Spleen (tissue), 11 donors: ENCODE data around the gene KLHL25. TPM values are rescaled to one million over a fixed set of nuclear protein-coding genes. Genes with fewer than 3 reads are reported as not detected.

ENCODE experiments used
- DNase-seq: peaks from one replicate; pipeline ENCODE4 v3.0.0-alpha.2; 2020
- H3K27ac ChIP-seq, 8 donors: fragments of 200-600 bp; sonication (generic) in 7 of 8; 1 replicate in 4 of 8; 2 replicates in 4 of 8; pipeline versions ENCODE4 v1.5.0 to v1.8.0; 2016 to 2021; ENCODE audit warnings: inconsistent platforms in 4 of 8, mild to moderate bottlenecking in 4 of 8, moderate library complexity in 1 of 8
- H3K27me3 ChIP-seq, 7 donors: fragments of 200-600 bp; sonication (generic) in 6 of 7; replicated peaks in 1 of 7; 1 replicate in 4 of 7; 2 replicates in 3 of 7; pipeline versions ENCODE4 v1.5.0 to v1.8.0; 2016 to 2021; ENCODE audit warnings: inconsistent platforms in 3 of 7, mild to moderate bottlenecking in 1 of 7
- H3K36me3 ChIP-seq, 6 donors: fragments of 200-600 bp; sonication (generic) in 5 of 6; 1 replicate in 4 of 6; 2 replicates in 2 of 6; pipeline versions ENCODE4 v1.5.0 to v1.8.0; 2016 to 2021; ENCODE audit warnings: inconsistent platforms in 2 of 6
- H3K4me1 ChIP-seq, 6 donors: fragments of 200-600 bp; sonication (generic) in 5 of 6; 1 replicate in 3 of 6; 2 replicates in 3 of 6; pipeline versions ENCODE4 v1.5.0 to v1.8.0; 2016 to 2021; ENCODE audit warnings: inconsistent platforms in 3 of 6
- H3K4me3 ChIP-seq, 8 donors: fragments of 200-600 bp; sonication (generic) in 7 of 8; 1 replicate in 4 of 8; 2 replicates in 4 of 8; pipeline versions ENCODE4 v1.5.0 to v1.8.0; 2016 to 2021; ENCODE audit warnings: inconsistent platforms in 4 of 8, mild to moderate bottlenecking in 4 of 8, moderate library complexity in 2 of 8
- H3K9me3 ChIP-seq, 8 donors: fragments of 200-600 bp; sonication (generic) in 7 of 8; 1 replicate in 4 of 8; 2 replicates in 4 of 8; pipeline versions ENCODE4 v1.5.0 to v1.8.0; 2016 to 2021; ENCODE audit warnings: inconsistent platforms in 4 of 8
- CTCF ChIP-seq, 11 experiments: fragments of 200-600 bp in 7 of 11; fragments of 450-650 bp in 4 of 11; sonication (generic) in 4 of 11; IDR thresholded peaks in 8 of 11; conservative IDR thresholded peaks in 3 of 11; 1 replicate in 7 of 11; 2 replicates in 4 of 11; pipeline versions ENCODE4 v1.4.0 to v1.8.0; 2016 to 2021; ENCODE audit warnings: antibody characterized with exemption in 11 of 11, inconsistent platforms in 4 of 11, mild to moderate bottlenecking in 1 of 11
- POLR2A ChIP-seq, 3 donors: fragments of 450-650 bp; IDR thresholded peaks; one replicate each; pipeline ENCODE4 v1.5.1; 2017; ENCODE audit warnings: antibody characterized with exemption in 3 of 3, mild to moderate bottlenecking in 1 of 3
- POLR2AphosphoS5 ChIP-seq, 3 donors: sonication (generic); formaldehyde crosslinking; IDR thresholded peaks; one replicate each; pipeline ENCODE4 v1.5.1; 2017; ENCODE audit warnings: antibody characterized with exemption in 3 of 3
- WGBS, 5 donors: extraction: QIAGEN DNeasy Blood & Tissue Kit in 3 of 5; methylation state at CpG; one replicate each; pipeline versions ENCODE4 v1.1.5 to v1.1.7; 2013 to 2018; 5-methylcytosine and 5-hydroxymethylcytosine counted together
- intact Hi-C: fragments of 100-400 bp; cut with DNase I; formaldehyde crosslinking; loops from one replicate; pipeline ENCODE4 v1.15.0; 2023; ENCODE audit warnings: low total_unique reads
- polyA plus RNA-seq, 3 donors: library from polyadenylated mRNA; stranded (reverse); fragments of 200-250 nt; gene quantifications; one replicate each; pipeline ENCODE4 v1.2.1, GENCODE V29; 2013
- total RNA-seq, 7 donors: library from RNA; depleted of rRNA in 3 of 7; stranded (reverse); fragments of >200 nt in 3 of 7; fragmentation: NEBNext Ultra II Directional in 4 of 7; extraction: Animal tissue kit (Norgen Biotek cat#: 25700) in 4 of 7; gene quantifications; one replicate each; pipeline versions ENCODE4 v1.1.0 to v1.2.1, GENCODE V29; 2016 to 2021
- donor health status: healthy with polysubstance abuse.
- donor health status: DM: no; HTN: no; CAD: no; lungs with moderate emphysema.
- donor health status: DM: no; HTN: no; CAD: no.
- donor health status: Bipolar disorder and iron deficiency.
- donor health status: healthy.
- donor health status: DM: no; HTN: no; CAD: no.
- donor health status: DM: yes; HTN: yes; CAD: no.

Gene KLHL25
- total and polyA plus RNA-seq, 10 donors: 1.00 to 4.6 (median 3.1) TPM

- WGBS, 5 donors: 86 to 94% (median 91%) methylated on average over 7 to 9 of the region's 9 CpGs
- peaks cover 0 to 29% (median 2%) of the 10 kb centered on the region in 6 donors for H3K36me3 ChIP-seq
- no peak overlapping the region for H3K27ac ChIP-seq
- intact Hi-C loops: no loop called here
- H3K9me3 ChIP-seq: no peaks in the 10 kb centered on the region
- H3K4me3 ChIP-seq: no peak overlapping the region
- H3K4me1 ChIP-seq: peaks cover 0 to 10% (median 2%) of the 10 kb centered on the region in 6 donors
- no peak for TF ChIP-seq POLR2A (IDR thresholded peaks at IDR 0.05)
- TF ChIP-seq POLR2AphosphoS5 (IDR thresholded peaks at IDR 0.05): no peak
- no peak for TF ChIP-seq CTCF (IDR thresholded peaks at IDR 0.05 in 8 of 11, conservative IDR thresholded peaks at IDR 0.05 in 3 of 11)
- peak; percentile 51 for DNase-seq
- no peaks in the 10 kb centered on the region for H3K27me3 ChIP-seq
Observed at GRCh38 chr15:85756411-85757072, 38.2 kb downstream of the KLHL25 start.

- peak; percentile 17 for DNase-seq
- TF ChIP-seq CTCF (IDR thresholded peaks at IDR 0.05 in 8 of 11, conservative IDR thresholded peaks at IDR 0.05 in 3 of 11) (no peak), POLR2A (IDR thresholded peaks at IDR 0.05) (no peak), POLR2AphosphoS5 (IDR thresholded peaks at IDR 0.05) (no peak)
- whole genome bisulfite sequencing, 5 donors: 85 to 98% (median 94%) methylated on average over 2 to 4 of the region's 4 CpGs
- no peak overlapping the region for H3K4me3 ChIP-seq
- no peak overlapping the region for H3K27ac ChIP-seq
- peaks cover 0 to 29% (median 2%) of the 10 kb centered on the region in 6 donors for H3K36me3 ChIP-seq
- H3K27me3 ChIP-seq: no peaks in the 10 kb centered on the region
- intact Hi-C loops: no loop called here
- H3K9me3 ChIP-seq: no peaks in the 10 kb centered on the region
- peaks cover 0 to 16% (median 5%) of the 10 kb centered on the region in 6 donors for H3K4me1 ChIP-seq
Observed at GRCh38 chr15:85755942-85756341, 38.8 kb downstream of the KLHL25 start.

DNA sequence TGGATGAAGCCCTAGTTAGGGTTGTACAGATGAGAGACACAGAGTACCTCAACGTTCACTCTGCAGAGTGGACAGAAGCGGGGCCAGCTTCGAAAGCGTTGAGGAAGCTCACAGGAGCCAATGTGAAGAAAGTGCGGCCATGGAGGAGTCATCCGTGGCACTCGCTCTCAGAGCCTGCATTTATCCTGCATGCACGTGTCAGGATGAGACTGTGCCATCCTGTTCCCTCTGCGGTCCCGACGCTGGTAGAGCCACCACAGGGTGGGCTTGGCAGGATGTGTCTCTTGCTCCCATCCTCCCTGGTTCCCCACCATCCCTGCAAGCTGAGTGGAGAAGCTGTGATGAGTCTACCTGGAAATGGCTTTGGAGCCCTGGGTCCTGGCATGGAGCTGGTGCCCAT lies 39.3 kb downstream of the KLHL25 start:
- Histone ChIP-seq H3K4me1 (peaks cover 0 to 21% (median 7%) of the 10 kb centered on the region in 6 donors), H3K9me3 (no peaks in the 10 kb centered on the region), H3K4me3 (no peak overlapping the region), H3K27me3 (no peaks in the 10 kb centered on the region), H3K27ac (no peak overlapping the region), H3K36me3 (peaks cover 0 to 27% (median under 1%) of the 10 kb centered on the region in 6 donors)
- TF ChIP-seq POLR2AphosphoS5 (IDR thresholded peaks at IDR 0.05) (no peak), POLR2A (IDR thresholded peaks at IDR 0.05) (no peak), CTCF (IDR thresholded peaks at IDR 0.05 in 8 of 11, conservative IDR thresholded peaks at IDR 0.05 in 3 of 11) (no peak)
- peak; percentile 59 for DNase-seq
- 93 to 97% (median 95%) methylated on average over 11 of the region's 11 CpGs for WGBS, 5 donors
- intact Hi-C loops: no loop called here

- Histone ChIP-seq H3K27me3 (no peaks in the 10 kb centered on the region), H3K4me3 (no peak overlapping the region), H3K36me3 (peaks cover 0 to 22% (median 0%) of the 10 kb centered on the region in 6 donors), H3K9me3 (no peaks in the 10 kb centered on the region), H3K27ac (no peak overlapping the region), H3K4me1 (peaks cover 0 to 26% (median 7%) of the 10 kb centered on the region in 6 donors)
- TF ChIP-seq CTCF (IDR thresholded peaks at IDR 0.05 in 8 of 11, conservative IDR thresholded peaks at IDR 0.05 in 3 of 11) (no peak), POLR2AphosphoS5 (IDR thresholded peaks at IDR 0.05) (no peak), POLR2A (IDR thresholded peaks at IDR 0.05) (no peak)
- 72 to 85% (median 82%) methylated on average over 4 to 7 of the region's 7 CpGs for WGBS, 5 donors
- intact Hi-C loops: no loop called here
- peak; percentile 45 for DNase-seq
Observed at GRCh38 chr15:85754989-85755388, 39.7 kb downstream of the KLHL25 start.
